GM18507 (cell line): Measurements from ENCODE around the gene TASOR2.

Experiments
- DNase-seq: peaks from one replicate; pipeline ENCODE4 v3.0.0; 2011; ENCODE audit warnings: low read depth; ENCODE audit not compliant: insufficient read length; ENCODE audit errors: extremely low spot score
- FAIRE-seq: peaks from 2 replicates; lab custom pipeline; 2011; peaks lifted over from hg19 to GRCh38; lab: Jason Lieb, UNC

TASOR2 gene

GRCh38 chr10:5732141-5732540 lies 47.5 kb downstream of the TASOR2 start:
- FAIRE-seq (no peak), DNase-seq (no peak)
